A673 (cell line): ENCODE measurements around the gene MMP14.

Experiments
- CTCF ChIP-seq: fragments of 300-800, 200-600 bp; sonication (generic); conservative IDR thresholded peaks from 2 replicates; pipeline ENCODE4 v1.5.1; 2017; ENCODE audit warnings: low read depth, mild to moderate bottlenecking, antibody characterized with exemption, low read length, moderate library complexity, mixed read lengths
- EZH2 ChIP-seq: fragments of 200-600 bp; sonication (generic); IDR thresholded peaks from 2 replicates; pipeline ENCODE4 v1.6.1; 2017; ENCODE audit warnings: borderline replicate concordance, low read depth, mild to moderate bottlenecking, mixed read lengths, antibody characterized with exemption, low read length; ENCODE audit not compliant: poor library complexity, severe bottlenecking

DNA sequence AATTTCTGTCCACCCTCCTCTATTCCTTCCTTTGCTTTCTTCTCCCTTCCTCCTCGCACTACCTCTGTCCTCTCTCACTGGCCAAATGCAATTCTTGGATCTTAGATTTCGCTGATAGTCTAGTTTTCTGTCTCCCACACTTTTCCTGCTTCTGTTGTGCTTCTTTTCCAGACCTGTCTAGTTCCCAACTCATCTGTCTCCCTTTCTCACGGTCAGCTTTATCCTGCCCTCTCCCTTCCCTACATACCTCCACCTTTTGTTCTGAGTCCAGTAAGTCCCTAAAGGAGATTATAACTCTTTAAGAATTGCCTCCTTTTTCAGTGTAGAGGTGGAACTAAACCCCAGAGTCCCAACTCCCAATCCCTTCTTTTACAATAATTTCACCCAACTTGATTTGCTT, 880 bp upstream of the MMP14 start:
- no peak for TF ChIP-seq CTCF
- TF ChIP-seq EZH2 = no peak
